SKM-1 (cell line): ENCODE data around the gene HDAC1.
"Not testable (repeated sequence)": the region's sequence is repeated elsewhere in the genome, so short reads cannot be mapped to it uniquely, and the experiment has no call there.

ENCODE experiments used
- DNase-seq: peaks from one replicate; lab custom pipeline; 2025; ENCODE audit not compliant: unreplicated experiment; lab: John Stamatoyannopoulos, UW

HDAC1 gene

GRCh38 chr1:32342704-32343103, 50.8 kb downstream of the HDAC1 start:
- no peak for DNase-seq

GRCh38 chr1:32345289-32345827, 53.5 kb downstream of the HDAC1 start:
- DNase-seq = no peak

- DNase-seq = no peak
Observed at GRCh38 chr1:32346532-32347157, 54.8 kb downstream of the HDAC1 start.

DNA sequence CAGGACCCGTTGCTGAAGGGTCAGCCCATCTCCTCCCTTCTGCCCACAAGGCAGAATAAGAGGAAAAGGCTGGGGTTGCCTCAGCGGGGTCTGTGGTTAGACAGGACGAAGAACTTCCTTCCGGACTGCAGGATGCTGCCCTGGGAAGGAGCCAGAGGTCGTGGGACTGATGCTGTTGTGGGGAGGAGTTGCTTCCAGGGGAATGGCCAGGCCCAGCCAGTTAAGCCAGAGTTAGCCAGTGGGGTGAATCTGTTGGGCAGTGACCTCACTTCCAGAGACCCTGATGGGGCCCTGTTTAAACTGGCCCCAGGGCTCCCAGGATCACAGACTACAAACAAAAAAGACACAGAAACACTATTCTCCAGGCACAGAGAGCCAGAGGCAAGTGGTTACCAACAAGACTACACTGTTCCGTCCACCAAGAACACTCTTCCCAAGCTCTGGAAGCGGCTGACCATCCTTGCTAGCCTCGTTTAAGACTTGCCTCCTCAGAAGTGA, 57.4 kb downstream of the HDAC1 start:
- peak; percentile 64 for DNase-seq

DNA sequence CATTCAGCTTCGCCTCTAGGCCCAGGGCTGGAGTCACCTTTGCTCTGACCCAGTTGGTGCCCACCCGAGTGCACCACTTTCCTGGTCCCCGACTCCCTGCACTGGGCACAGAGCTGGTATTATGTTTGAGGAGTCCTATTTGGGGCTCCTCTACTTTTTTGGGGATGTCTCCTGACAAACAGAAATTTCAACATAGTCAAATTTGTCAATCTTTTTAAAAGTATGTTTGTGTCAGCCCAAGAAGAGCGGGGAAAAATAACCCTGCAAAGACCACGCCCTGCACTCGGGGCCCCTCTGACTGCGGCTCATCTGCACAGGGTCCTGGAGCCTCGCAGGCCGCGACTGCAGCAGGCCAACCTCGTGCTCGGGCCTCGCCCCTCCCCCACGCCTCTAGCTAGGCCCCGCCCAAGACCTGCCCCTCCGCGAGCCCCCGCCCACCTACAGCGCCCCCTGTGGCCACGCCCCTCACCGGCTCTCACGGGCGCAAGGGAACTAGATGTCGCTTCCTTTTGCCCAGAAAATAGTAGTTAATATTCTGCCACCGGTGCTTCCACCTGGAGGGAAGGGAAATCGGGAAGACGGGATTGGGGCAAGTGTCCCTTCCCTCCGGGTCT, 59.0 kb downstream of the HDAC1 start:
- DNase-seq = no peak

GRCh38 chr1:32351399-32352238, 59.7 kb downstream of the HDAC1 start:
- peak; percentile 62 for DNase-seq

DNA sequence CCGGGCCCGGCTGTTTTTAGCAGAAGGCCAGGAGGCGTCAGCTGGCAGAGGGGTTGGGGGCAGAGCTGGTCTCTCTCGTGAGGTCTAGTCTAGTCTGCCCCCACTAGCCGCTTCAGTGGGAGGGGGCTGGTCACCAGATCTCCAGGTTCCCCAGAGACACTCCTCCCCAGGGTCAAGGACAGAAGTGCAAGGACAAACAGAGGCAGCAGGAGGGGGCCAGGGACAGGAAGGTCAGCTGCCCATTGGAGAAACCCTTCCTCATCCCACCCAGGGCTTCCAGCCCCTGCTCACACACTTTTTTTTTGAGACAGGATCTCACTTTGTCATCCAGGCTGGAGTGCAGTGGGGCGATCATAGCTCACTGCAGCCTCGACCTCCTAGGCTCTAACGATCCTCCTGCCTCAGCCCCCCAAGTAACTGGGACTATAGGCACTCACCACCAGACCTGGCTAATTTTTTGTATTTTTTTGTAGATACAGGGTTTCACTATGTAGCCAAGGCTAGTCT, 60.4 kb downstream of the HDAC1 start:
- no peak for DNase-seq

- no peak for DNase-seq
Observed at GRCh38 chr1:32352831-32353383, 61.0 kb downstream of the HDAC1 start.

DNA sequence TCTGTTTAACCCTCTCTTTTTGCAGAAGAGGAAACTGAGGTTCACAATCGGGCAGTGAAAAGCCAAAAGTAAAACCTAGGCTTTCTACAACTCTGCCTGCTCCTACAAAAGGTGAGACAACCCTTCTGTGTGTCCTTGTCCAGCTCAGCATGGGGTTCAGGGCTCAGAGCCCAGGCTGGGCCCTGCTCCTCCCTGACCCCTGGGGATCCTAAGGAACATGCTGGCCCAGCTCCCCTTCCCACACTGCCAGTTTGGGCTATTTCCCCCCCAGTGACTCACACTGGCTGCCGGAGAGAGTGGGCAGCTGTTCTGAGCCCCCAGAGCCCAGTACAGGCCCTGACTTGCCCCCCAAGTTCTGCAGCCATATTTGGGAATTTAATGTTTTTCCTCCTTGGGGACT, 61.5 kb downstream of the HDAC1 start:
- no peak for DNase-seq

GRCh38 chr1:32353886-32354570, 62.1 kb downstream of the HDAC1 start:
- no peak for DNase-seq

DNA sequence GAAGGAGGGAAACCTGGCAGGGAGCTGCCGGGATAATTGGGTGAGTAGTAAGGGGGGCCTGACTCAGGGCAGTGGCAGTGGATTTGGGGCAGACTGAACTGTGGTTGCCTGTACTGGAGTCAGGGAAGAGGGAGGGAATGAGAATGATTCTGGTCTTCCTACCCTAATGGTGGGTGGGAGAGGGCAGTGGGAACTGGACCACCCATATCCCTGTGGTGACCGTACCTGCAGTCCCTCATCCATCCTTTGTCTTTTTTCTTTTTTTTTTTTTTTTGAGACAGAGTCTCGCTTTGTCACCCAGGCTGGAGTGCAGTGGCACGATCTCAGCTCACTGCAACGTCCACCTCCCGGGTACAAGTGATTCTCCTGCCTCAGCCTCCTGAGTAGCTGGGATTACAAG, 63.9 kb downstream of the HDAC1 start:
- not testable (repeated sequence) for DNase-seq

DNA sequence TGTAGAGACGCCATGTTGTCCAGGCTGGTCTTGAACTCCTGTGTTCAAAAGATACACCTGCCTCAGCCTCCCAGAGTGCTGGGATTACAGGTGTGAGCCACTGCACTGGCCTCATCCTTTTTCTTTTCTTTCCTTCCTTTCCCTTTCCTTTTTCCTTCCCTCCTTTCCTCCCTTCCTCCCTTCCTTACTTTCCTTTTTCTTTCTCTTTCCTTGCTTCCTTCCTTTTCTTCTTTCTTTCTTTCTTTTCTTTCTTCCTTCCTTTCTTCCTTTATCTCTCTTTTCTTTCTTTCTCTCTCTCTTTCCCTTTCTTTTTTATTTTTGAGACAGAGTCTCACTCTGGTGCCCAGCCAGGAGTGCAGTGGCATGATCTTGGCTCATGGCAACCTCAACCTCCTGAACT, 64.6 kb downstream of the HDAC1 start:
- DNase-seq = no peak

GRCh38 chr1:32357614-32358013, 65.7 kb downstream of the HDAC1 start:
- no peak for DNase-seq

DNA sequence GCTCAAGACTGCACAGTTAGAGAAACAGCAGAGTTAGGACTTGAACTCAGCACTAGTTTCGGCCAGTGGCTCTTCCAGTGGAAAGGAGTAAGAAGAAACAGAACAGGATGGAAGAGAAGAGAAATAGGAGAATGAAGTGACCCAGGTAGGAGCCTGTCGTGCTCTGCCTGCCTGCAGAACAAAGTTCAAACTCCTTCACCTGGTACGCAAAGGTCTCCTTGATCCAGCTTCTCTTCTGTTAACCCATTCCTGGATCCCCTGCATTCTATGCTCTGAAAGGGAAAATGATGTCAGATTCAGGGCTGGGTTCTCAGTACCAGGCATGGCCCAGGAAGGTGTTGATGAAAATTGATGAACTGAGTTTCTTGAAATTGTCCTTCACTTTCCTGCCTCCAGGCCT, 66.6 kb downstream of the HDAC1 start:
- DNase-seq = no peak

GRCh38 chr1:32361308-32361673, 69.4 kb downstream of the HDAC1 start:
- DNase-seq = no peak

GRCh38 chr1:32361674-32362473, 70.0 kb downstream of the HDAC1 start:
- no peak for DNase-seq

- DNase-seq = no peak
Observed at GRCh38 chr1:32362474-32363313, 70.8 kb downstream of the HDAC1 start, which contains the start of the genes FAM229A and TSSK3. Gene FAM229A, minus strand, starts transcription at chr1:32362485. Its CDS starts 394 bp downstream, at chr1:32362091. Gene TSSK3, plus strand, starts transcription at chr1:32362539. Its CDS starts 163 bp downstream, at chr1:32362702.

GRCh38 chr1:32363713-32364112, 71.8 kb downstream of the HDAC1 start:
- no peak for DNase-seq

DNA sequence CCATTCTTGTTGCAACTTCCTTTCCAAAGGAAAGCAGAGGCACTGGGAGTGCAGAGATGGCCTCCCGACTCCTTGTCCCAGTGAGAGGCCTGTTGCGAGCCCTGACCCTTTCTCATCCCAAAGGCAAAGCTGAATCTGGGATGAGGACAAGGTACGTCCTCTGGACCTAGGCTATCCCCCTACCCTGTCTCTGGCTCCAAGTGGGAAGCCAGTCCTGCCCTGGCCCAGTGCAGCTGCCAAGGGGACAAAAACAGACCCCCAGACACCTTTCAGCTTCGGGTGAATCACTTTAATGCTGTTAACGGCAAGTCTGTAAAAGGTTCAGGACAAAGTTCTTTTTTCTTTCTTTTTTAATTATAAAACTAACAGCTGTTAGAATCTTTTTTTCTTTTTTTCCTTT, 73.0 kb downstream of the HDAC1 start:
- DNase-seq = no peak
